Hepatocyte (in vitro differentiated cells): ENCODE data around the gene FOSL2. TPM values are rescaled to one million over a fixed set of nuclear protein-coding genes. Genes with fewer than 3 reads are reported as not detected.

Experiments
- DNase-seq: peaks from one replicate; pipeline ENCODE4 v3.0.0-alpha.2; 2016; ENCODE audit warnings: low spot score
- H2AFZ ChIP-seq: fragments of 200-600 bp; sonication (generic); 2 replicates; pipeline ENCODE4 v1.6.0; 2016; ENCODE audit warnings: antibody characterized with exemption, mild to moderate bottlenecking
- H3K27ac ChIP-seq: fragments of 200-600 bp; sonication (generic); 2 replicates; pipeline ENCODE4 v1.5.1; 2016; ENCODE audit warnings: mild to moderate bottlenecking
- H3K27me3 ChIP-seq: fragments of 200-600 bp; sonication (generic); 2 replicates; pipeline ENCODE4 v1.6.1; 2016
- H3K36me3 ChIP-seq: fragments of 200-600 bp; sonication (generic); replicated peaks from 2 replicates; pipeline ENCODE4 v1.5.1; 2016; ENCODE audit warnings: low read depth; ENCODE audit not compliant: insufficient read depth
- H3K4me1 ChIP-seq: fragments of 200-600 bp; sonication (generic); 2 replicates; pipeline ENCODE4 v1.5.1; 2016; ENCODE audit warnings: mild to moderate bottlenecking, moderate library complexity; ENCODE audit not compliant: insufficient read depth
- H3K4me2 ChIP-seq: fragments of 200-600 bp; sonication (generic); 2 replicates; pipeline ENCODE4 v1.6.0; 2016
- H3K4me3 ChIP-seq: fragments of 200-600 bp; sonication (generic); 2 replicates; pipeline ENCODE4 v1.5.1; 2016; ENCODE audit warnings: mild to moderate bottlenecking
- H3K79me2 ChIP-seq: fragments of 200-600 bp; sonication (generic); 2 replicates; pipeline ENCODE4 v1.6.0; 2017; ENCODE audit warnings: mild to moderate bottlenecking
- H3K9me2 ChIP-seq: fragments of 200-600 bp; sonication (generic); replicated peaks from 2 replicates; pipeline ENCODE4 v1.6.0; 2017; ENCODE audit warnings: mild to moderate bottlenecking; ENCODE audit not compliant: insufficient read depth
- H3K9me3 ChIP-seq: fragments of 200-600 bp; sonication (generic); 2 replicates; pipeline ENCODE4 v1.5.1; 2016; ENCODE audit warnings: low read depth, mild to moderate bottlenecking
- H4K20me1 ChIP-seq: fragments of 200-600 bp; sonication (generic); 2 replicates; pipeline ENCODE4 v1.6.0; 2016; ENCODE audit warnings: mild to moderate bottlenecking; ENCODE audit not compliant: insufficient read depth, poor library complexity, severe bottlenecking
- EZH2 ChIP-seq: fragments of 200-600 bp; sonication (generic); IDR thresholded peaks from 2 replicates; pipeline ENCODE4 v1.6.1; 2016; ENCODE audit warnings: antibody characterized with exemption, mild to moderate bottlenecking, borderline replicate concordance
- EZH2phosphoT487 ChIP-seq: fragments of 200-600 bp; sonication (generic); IDR thresholded peaks from one replicate; pipeline ENCODE4 v1.6.1; 2018; ENCODE audit warnings: antibody characterized with exemption, mild to moderate bottlenecking, low read depth, moderate library complexity; ENCODE audit not compliant: unreplicated experiment, severe bottlenecking
- WGBS: methylation state at CpG from one replicate; pipeline ENCODE4 v1.1.6; 2016; ENCODE audit warnings: low lambda C conversion rate; ENCODE audit errors: missing lambda C conversion rate; 5-methylcytosine and 5-hydroxymethylcytosine counted together
- polyA plus RNA-seq: library from polyadenylated mRNA; unstranded; fragments of >200 nt; fragmentation: Nextera tagmentation; extraction: Ambion mirVana; gene quantifications from 2 replicates; pipeline ENCODE4 v1.2.1, GENCODE V29; 2016
- total RNA-seq: library from RNA; depleted of rRNA; stranded (reverse); fragments of >200 nt; gene quantifications from 2 replicates; pipeline ENCODE4 v1.2.3, GENCODE V29; 2014
- TF ChIP-seq, protein P1 (sequence below): fragments of 200-600 bp; sonication (generic); IDR thresholded peaks from 2 replicates; pipeline ENCODE4 v1.5.1; 2016; ENCODE audit warnings: antibody characterized with exemption, mild to moderate bottlenecking; ENCODE audit not compliant: poor library complexity

FOSL2 gene
- total and polyA plus RNA-seq, 2 experiments from 2014 or later = 91.1 to 148 TPM

DNA sequence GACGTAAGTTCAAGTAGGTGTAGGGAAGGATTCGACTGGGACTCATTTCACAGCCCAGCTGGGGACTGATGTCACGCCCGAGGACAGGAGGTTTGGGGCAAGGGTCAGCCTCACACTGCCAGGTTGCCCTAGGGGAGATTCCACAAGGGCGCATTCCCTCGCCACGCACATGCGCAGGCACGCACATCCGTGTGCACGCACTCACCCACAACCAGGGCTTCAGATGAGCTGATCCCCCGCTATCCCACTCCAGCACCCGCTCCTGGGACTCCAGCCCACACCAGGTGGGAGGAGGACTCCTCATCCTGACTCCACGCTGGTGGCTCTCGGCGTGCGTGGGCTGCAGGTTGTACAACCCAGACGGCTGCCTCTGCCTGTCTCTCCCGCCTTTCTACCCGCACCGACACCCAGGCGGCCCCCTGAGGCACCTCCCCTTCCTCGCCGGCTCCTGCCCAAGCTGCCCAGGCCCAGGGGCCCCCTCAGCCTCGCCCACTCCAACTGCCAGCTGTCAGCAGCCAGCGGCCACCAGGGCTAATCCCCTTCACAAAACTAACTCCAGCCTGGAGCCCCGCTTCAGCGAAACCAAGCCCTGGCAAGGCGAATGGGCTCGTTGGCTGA lies 47.8 kb upstream of the FOSL2 start:
- WGBS = 91% methylated on average over 29 of the region's 30 CpGs
- Histone ChIP-seq H3K27me3 (no peaks in the 10 kb centered on the region), H3K36me3 (no peaks in the 10 kb centered on the region), H3K4me3 (no peak overlapping the region), H4K20me1 (no peaks in the 10 kb centered on the region), H3K27ac (no peak overlapping the region), H3K9me2 (no peaks in the 10 kb centered on the region), H3K4me1 (peaks cover 46% of the 10 kb centered on the region), H3K4me2 (no peak overlapping the region), H3K9me3 (no peaks in the 10 kb centered on the region), H2AFZ (no peak overlapping the region), H3K79me2 (no peaks in the 10 kb centered on the region)
- no peak for DNase-seq
- TF ChIP-seq EZH2phosphoT487 (no peak), EZH2 (no peak)
- TF ChIP-seq, protein P1, sequence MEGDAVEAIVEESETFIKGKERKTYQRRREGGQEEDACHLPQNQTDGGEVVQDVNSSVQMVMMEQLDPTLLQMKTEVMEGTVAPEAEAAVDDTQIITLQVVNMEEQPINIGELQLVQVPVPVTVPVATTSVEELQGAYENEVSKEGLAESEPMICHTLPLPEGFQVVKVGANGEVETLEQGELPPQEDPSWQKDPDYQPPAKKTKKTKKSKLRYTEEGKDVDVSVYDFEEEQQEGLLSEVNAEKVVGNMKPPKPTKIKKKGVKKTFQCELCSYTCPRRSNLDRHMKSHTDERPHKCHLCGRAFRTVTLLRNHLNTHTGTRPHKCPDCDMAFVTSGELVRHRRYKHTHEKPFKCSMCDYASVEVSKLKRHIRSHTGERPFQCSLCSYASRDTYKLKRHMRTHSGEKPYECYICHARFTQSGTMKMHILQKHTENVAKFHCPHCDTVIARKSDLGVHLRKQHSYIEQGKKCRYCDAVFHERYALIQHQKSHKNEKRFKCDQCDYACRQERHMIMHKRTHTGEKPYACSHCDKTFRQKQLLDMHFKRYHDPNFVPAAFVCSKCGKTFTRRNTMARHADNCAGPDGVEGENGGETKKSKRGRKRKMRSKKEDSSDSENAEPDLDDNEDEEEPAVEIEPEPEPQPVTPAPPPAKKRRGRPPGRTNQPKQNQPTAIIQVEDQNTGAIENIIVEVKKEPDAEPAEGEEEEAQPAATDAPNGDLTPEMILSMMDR = no peak

DNA sequence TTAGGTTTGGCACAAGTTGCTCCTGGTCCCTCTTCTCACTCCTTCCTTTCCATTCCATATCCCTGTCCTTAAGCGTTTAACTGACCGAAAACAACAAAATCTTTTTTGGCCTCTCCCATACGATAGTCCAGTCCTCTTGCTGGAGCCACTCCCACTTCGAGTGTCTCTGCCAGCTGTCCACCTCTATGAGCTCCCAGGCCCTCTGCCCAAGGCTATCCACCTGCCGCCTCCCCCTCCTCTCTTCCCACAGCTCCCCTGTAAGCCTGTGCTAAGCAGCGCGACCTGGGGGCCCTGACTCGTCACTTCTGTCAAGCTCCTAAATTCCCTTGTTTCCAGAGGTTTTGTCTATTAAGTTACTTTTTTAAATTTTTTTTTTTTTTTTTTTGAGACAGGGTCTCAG lies 47.0 kb upstream of the FOSL2 start:
- WGBS = 93% methylated on average over 8 of the region's 8 CpGs
- peaks cover 41% of the 10 kb centered on the region for H3K4me1 ChIP-seq

DNA sequence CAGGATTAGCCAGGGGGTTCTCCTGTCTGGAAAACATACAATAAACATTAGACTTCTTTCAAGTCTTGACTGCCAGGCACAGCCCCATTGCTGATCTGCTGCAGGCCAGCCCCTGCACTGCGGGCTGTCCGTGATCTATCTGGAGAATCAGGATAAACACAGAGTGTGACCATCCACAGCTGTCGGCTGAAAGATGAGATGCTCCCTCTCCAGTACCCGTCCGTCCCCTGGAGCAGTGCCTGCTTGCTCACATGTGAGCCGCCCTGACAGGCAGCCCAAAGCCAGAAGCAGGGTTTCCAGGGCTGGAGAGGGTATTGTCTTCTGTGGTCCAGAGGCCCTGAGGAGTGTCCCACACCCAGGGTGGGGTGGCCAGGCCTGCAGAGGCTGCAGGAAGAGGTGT lies 46.1 kb upstream of the FOSL2 start:
- H3K9me2 ChIP-seq = no peaks in the 10 kb centered on the region
- no peak for TF ChIP-seq EZH2phosphoT487
- TF ChIP-seq EZH2 = no peak
- TF ChIP-seq, protein P1 = no peak
- H3K36me3 ChIP-seq = no peaks in the 10 kb centered on the region

More for the DNA sequence above, 47.0 kb upstream of the FOSL2 start:
- Histone ChIP-seq H3K9me2 (no peaks in the 10 kb centered on the region), H3K27me3 (no peaks in the 10 kb centered on the region), H3K4me2 (no peak overlapping the region), H3K36me3 (no peaks in the 10 kb centered on the region), H3K9me3 (no peaks in the 10 kb centered on the region), H2AFZ (no peak overlapping the region), H4K20me1 (no peaks in the 10 kb centered on the region), H3K4me3 (no peak overlapping the region), H3K27ac (no peak overlapping the region), H3K79me2 (no peaks in the 10 kb centered on the region)
- TF ChIP-seq EZH2phosphoT487 = no peak
- TF ChIP-seq, protein P1 = no peak
- TF ChIP-seq EZH2 = no peak
- no peak for DNase-seq

More for the DNA sequence above, 46.1 kb upstream of the FOSL2 start:
- H3K4me2 ChIP-seq = no peak overlapping the region
- H3K9me3 ChIP-seq = no peaks in the 10 kb centered on the region
- no peak overlapping the region for H2AFZ ChIP-seq
- DNase-seq = peak; percentile 57
- no peaks in the 10 kb centered on the region for H4K20me1 ChIP-seq
- no peaks in the 10 kb centered on the region for H3K79me2 ChIP-seq
- peak overlapping the region; percentile 56 for H3K27ac ChIP-seq
- no peaks in the 10 kb centered on the region for H3K27me3 ChIP-seq
- H3K4me3 ChIP-seq = no peak overlapping the region
- peaks cover 32% of the 10 kb centered on the region for H3K4me1 ChIP-seq
- 31% methylated on average over 6 of the region's 6 CpGs for WGBS
